IPS-NIHi7 (cell line): ENCODE measurements around the gene STAC.
A peak's percentile ranks its signal among the peaks of the same experiment; 100 is the strongest.

ENCODE experiments used
- DNase-seq: peaks from one replicate; pipeline ENCODE4 v3.0.0; 2012; ENCODE audit warnings: mixed read lengths; ENCODE audit errors: extremely low spot score

STAC gene, protein sequence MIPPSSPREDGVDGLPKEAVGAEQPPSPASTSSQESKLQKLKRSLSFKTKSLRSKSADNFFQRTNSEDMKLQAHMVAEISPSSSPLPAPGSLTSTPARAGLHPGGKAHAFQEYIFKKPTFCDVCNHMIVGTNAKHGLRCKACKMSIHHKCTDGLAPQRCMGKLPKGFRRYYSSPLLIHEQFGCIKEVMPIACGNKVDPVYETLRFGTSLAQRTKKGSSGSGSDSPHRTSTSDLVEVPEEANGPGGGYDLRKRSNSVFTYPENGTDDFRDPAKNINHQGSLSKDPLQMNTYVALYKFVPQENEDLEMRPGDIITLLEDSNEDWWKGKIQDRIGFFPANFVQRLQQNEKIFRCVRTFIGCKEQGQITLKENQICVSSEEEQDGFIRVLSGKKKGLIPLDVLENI

DNA sequence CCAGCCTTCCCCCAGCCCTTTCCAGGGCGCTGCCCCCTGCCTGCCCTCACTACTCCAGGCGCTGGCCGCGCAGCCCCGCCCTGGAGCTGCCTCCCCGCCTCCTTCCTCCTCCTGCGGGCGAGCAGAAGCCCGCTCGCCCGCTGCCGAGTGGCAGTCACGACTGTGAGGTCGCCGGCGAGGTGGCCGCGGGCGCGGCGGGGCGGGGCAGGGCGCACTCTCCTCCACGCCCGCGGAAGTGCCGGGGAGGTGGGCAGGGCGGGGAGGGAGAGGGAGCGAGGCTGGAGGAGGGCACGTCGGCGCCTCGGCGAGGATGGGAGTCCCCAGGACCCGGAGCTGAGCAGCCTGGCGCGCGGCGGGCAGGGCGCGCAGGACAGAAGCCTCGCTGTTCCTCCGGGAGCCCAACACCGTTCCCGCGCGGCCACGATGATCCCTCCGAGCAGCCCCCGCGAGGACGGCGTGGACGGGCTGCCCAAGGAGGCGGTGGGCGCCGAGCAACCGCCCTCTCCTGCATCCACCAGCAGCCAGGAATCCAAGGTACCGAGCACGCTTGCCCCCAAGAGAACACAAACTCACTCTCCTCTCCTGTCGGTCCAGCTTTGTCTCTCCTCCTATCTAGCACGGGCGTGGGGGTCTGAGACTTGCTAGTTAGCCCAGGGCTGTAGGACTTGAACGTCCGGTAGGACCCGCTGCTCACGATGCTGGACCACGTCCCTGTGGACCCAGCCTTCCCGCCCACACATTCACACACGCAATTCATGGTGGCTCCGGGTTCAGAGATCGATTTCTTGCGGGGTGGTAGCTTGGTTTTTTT, at the start of gene STAC:
Gene STAC (plus strand): TSS at position 284 of the 811 bp plus-strand sequence. CDS start 140 bp downstream, at position 424.
- DNase-seq, result peak; percentile 71

DNA sequence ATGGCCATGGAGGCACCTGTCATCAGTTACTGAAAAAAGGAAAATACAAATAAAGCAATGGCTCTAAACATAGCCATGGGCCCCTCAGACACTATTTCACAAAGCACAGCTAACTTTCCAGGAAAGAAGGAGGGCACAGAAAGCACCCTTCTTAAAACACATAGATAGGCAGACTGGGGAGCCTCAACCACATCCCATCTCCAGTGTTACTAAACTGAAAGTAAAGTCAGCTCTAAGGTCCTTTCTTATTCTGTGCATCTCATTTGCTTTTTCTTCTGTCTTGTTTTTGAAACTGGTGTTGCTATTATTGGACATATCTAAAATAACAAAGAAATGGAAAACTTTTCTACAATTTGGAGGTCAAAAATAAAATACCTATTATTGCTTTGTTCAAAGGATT, 48.2 kb upstream of the STAC start:
- DNase-seq, result no peak

DNA sequence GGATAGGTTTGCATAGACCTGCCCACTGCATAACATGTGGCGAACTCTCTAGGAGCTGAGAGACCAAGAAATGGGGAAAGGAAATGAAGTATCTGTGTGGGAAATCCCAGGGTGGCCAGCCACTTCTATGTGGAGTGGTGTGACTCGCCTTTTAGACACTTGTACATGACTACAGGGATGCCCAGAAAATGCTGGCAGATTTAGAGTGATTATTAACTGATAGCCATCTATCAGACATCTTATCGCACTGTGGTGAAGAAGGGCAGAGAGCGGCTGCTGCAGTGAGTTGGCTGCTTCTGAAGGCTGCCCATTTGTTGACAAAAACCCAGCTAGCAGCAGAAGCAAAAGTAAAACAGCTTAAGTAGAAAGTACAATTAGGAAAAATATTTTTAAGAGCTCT, 18.1 kb upstream of the STAC start:
- no peak for DNase-seq

DNA sequence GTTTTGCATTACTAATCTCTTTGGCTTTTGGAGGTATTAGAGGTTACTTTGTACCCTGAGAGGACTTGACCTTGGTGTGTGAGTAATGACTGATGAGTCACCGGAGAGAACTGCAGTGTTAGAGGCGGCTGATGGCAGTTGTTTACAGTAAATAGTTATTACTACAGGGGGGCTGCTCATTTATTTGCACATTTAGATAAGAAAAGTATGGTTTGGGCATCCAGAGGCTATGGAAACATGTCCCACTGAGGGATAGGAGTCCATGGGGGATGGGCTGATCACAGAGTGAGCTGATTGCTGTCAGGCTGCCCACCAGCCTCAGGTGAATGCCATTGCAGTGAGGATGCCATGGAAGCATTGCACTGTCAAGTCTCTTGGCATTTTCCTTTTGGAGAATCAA, 17.3 kb upstream of the STAC start:
- peak; percentile 58 for DNase-seq

DNA sequence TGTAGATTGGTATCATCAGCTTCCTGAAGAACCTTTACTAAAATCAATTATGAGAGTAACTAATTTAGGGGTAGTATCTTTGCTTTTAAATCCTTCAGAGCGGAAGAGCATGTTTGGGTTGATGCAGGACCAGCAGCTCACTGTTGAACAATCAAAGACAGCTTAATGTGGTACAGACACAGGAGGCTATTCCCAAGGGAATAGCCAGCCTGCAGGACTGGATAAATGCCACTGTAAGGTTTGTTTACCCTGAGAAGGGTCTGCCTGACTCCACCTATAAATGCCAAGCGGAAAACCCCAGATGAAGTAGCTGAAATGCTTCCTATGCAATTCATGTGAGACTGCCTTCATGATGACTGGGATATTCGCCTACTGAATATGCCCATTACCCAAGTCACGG, 16.0 kb upstream of the STAC start:
- DNase-seq, result no peak

DNA sequence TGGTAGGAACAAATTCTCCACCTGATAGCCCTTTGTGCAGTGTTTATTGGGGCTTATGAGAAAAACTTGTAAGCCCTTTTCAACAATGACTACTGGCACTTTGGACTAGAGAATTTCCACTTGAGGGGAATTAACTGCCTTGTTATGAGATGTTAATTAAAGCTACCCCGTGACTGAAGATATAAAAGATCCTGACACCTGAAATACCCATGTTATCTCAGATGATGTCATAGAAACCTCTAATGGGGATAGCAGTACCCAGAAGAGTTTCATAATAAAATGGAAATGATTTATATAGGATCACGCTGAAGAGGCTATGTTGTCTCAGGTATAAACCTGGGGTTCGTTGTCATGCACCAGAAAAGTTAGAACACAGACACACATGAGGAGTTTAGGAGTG, 14.5 kb upstream of the STAC start:
- no peak for DNase-seq

DNA sequence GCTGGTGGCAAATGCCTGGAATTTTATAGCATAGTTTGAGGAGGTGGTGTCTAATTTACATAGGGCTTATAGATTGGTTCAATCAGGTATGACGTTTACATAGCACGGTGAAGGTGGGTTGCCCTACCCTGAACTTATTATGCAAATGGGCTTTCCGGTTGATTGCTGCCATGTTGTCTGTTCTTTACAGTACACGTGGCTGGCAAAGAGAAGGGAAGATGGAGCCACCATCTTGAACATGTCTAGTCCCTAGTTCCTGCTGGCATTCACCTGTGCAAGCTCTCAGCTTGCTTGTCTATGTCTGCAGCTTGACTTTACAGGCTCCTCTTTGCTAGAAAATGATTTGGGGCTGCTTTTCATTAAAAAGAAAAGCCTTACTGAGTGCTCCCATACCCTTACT, 14.0 kb upstream of the STAC start:
- no peak for DNase-seq

DNA sequence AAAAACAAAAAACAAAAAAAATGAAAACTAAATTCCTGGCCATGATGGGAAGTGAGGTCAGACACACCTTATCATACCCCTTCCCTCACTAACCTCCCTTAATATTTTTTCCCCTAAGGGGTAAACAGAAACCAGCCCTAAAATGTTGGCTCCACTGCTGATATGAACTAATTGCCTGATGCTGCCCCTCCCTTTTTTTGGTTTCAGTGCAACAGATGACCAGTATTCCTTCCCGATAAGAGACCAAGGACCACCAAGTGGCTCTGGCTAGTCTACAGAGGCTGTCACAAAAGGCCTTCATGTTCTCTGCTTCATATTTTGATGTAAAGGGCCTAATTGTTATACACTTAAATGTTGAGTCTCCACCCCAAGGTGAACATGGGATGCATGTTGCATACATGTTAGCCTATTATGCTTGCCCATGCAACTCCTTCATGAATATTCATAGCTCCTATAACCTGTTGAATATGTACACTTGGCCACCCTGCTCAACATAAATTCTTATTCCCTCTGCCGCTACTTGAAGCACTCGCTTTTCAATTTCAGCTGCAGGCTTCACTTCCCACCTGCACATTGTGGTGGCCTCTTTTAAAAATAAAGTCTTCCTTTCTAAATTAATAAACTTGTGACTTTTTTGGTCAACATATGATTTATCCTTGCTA, 12.3 kb upstream of the STAC start:
- no peak for DNase-seq

DNA sequence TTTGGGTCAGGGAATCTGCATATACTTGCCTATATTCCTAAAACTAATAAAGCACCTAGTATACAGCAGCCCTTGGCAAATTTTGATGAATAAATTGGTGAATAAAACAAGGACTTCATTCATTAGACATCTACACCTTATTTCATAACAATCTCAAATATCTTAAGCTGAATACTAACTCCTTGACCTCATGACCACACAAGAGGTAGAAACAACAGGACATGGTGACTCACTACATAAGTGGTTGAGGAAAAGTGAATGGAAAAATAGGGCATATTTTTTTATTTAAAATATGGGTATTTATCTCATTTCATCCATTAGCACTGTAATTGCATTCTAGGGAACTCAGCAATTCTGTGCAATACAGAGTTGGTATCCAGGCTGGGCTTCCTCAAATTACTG, 7.8 kb upstream of the STAC start:
- no peak for DNase-seq

DNA sequence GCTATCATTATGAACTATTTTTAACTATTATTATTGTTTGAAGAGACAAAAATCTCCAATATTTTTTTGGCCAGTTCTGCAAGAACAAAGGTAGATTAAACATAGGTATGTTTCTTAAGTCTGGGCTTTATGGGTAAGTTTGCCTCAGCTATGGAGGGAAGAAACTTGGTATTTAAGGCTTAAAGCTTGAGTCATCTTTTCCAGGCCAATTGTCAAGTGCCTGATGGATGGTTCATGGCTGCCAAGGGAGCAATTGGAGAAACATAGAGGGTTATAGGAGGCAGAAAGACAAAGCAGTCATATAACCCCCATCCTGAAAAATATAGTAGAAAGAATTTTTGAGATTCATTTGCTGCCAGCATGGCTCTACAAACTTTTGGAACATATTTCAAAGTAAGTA, 7.2 kb upstream of the STAC start:
- DNase-seq, result no peak

DNA sequence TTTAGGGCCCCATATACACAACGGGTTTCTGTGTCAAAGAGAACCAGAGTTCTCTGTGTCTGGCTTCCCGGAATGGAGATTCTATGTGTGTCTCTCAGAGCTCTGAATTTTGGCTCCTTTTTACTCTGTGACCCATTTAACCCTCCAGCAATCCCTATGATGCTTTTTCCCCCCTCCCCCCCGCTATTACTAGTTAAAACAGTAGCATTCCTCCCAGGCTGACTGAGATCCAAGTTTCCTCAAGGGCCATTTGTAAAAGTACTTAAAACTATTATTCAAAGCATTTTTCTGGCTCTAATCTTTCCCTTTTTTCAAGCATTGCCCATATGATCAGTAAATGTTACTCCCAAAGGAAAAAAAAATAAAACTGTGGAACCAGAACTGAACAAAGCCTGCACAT, 6.6 kb upstream of the STAC start:
- DNase-seq, result no peak

DNA sequence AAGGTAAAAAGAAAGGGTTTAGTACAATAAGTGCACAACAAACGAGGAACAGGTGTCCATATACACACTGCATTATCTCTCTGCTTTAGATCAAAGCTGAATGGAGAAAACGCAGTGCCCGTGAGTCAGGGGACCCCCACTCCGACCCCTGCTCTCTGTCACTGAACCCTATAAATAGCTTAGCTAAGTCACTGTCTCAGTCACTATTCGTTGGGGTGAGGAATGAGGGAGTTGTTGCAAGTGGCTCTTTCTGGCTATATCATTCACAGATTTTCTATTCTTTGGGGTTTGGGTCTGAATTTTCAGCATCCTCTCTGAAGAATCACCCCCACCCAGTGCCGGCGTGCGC, 458 bp upstream of the STAC start:
- no peak for DNase-seq

DNA sequence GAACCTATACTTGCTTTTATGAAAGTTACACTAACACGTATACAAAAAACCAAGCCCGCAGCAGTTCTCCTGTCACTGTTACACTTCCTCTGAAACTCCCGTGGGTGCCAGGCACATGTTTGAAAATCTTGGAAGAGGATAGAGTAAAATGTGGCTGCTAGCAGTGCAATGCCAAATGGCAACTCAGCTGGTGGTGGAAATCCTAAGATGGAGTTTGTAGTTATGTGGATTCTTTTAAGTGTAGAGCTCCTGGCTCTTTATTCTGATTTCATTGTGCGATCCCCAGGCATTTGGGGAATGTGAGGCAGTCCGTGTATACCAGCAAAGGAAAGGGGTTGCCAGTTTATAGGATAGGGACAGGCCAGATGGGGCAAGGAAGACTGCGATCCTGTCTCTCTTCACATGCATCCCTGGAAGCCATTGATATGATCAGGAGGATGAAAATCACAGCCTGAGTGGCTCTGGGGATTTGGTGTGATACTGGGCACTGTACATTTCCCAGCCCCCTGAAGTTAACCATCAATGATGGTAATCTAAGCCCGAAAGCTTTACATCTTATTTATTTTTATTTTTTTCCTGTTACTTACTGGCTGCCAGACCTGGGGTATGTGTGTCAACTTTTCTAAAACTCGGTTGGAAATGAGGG, 1.1 kb downstream of the STAC start:
- DNase-seq, result no peak

DNA sequence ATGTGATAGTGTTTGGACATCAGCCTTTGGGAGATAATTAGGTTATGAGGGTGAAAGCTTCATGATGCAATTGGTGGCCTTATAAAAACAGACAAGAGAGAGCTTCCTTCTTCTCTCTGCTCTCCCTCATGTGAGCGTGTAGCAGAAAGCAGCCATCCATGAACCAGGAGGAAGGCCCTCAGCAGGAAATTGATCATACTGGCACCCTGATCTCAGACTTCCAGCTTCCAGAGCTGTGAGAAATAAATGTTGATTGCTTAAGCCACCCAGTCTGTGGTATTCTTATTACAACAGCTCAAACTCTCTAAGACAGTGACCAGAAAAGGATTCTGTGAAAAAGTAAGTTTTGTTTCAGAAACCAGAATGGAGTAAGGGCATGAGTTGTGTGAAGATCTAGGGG, 13.3 kb downstream of the STAC start:
- DNase-seq, result no peak

DNA sequence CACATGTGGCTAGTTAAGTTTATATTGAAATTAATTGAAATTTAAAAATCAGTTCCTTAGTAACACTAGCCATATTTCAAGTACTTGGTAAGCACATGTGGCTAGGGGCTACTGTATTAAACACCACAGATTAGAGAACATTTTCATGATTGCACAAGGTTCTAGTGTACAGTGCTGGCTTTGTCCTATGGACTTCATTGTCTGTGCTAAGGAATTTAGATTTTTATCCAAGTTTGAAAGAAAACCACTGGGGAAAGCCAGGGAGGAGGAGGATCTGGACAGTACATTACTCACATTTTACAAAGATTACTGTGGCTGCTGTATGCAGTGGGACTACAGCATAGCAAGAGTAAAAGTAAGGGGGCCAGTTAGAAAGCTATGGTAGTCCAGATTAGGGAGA, 13.9 kb downstream of the STAC start:
- no peak for DNase-seq

DNA sequence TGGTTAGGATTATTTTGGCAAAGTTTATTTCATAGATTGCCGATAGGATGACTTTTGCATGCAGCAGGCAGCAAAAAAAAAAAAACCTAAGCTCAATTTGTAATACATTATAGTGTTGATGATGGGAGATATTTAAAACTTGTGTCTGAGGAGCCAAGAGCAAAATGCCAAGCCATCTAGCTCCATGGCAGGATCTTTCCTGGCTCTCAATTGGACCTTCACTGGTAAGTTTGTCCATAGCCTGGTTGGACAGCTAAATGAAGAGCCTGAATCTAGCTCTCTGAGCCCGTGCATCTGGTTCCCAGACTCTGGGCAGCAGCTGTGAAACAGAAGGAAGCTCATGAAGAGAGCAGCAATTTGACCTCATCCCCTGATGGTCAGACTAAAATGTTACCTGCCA, 17.5 kb downstream of the STAC start:
- DNase-seq, result no peak

DNA sequence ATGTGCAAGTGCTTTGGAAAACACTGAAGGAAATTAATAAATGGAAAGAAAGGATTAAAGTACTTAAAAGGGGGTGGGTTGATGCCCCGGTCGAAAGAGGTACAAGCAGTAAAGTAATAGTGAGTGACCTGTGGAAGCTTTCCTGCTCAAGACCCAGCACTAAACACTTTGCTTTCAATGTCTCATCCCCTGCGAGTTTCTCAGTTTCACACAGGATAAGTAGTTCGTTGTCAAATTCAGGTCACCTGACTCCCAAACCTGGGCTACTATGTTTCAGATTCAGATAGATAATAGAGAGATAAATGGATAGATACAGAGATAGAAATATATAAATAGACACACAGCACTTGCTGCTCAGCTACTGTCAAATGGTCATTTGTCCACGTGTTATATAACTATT, 19.6 kb downstream of the STAC start:
- no peak for DNase-seq

DNA sequence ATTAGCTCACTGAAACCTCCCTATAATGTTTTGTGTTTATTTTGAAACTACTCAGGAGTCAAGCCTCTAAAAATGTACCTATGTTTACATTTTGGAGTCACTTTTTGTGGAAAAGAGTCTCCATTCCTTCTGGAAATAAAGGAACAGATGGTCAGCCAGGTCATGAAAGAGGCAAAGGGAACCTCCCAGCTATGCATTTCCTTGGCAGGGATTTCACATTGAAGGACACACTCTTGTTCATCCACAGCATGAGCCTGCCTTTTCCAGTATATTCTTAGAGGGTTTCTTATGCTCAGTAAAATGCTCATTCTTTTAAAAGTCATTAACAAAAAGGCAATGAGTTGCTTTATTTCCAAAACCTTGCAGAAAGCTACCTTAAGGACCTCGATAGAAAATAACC, 20.8 kb downstream of the STAC start:
- no peak for DNase-seq

DNA sequence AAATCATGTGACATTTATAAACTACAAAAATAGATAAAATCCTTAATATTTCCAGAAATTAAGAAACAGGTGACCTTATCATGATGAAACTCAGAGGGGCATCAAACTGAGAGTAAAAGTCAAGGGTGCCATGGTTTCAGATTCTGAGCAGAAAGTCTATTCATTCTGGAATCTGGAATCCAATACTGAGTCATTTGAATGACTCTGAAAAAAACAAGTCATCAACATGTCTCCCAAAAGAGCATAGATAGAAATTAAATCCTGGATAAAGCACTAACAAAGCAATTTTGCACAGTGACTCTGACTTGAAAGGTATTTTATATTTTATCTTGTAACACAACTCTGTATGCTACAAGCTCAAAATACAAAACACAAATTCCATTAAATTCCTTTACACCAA, 23.4 kb downstream of the STAC start:
- DNase-seq, result no peak

DNA sequence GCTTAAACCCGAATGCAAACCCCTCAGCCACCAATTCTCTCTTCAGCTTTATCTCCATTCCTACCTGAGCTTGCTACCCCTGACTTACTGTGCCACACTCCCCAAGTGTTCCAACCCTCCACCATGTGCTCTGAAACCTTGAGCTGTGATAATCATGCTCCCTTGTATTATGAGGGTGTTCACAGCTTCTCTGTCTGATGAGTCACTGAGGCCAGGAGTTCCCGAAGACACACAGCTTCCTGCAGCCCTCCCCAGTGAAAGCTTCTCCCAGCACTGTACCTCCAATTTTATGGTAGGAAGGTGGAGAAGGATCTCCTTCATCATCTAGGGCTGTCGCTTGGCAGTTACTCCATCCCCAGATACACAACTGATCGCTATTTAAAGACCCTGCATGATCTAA, 24.9 kb downstream of the STAC start:
- no peak for DNase-seq

DNA sequence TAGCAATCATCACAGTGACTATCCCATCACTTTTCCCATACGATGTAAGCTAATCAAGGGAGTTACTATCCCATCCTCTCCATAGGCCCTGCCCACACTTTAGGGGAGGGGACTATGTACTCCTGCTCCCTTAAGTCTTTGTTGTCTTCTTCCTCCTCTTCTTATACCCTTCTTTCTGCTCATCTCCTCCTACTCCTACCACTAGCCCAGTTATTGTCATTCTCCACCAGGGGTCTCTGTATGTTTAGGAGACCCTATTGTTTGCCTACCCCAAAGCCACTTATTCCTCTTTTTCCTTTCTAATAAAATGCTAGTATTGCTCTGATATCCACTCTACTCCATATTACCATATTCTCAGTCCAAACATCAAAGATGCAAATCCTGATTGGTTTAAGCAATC, 27.8 kb downstream of the STAC start:
- DNase-seq, result peak; percentile 52

DNA sequence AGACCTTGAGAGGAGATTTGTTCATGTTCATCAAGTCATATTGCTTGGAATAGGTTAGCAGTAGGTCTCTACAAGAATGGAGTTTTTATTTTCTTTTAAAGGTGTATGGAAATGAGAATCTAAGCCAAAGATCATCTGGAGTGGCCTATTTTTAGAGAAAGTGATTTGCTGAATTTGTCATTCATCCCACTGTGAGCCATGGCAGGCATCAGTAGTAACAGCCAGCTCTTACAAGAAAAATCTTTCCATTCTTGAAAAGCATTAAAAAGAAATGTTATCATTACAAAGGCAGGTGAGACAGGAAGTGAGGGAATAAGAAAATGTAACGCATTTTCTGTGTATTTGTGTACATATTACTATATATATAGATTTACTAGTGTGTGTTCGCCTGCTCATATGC, 29.6 kb downstream of the STAC start:
- DNase-seq, result no peak
